Activated naive CD4-positive, alpha-beta T cell (primary cell): ENCODE results near the gene CCZ1.
"Not testable (repeated sequence)": the region's sequence is repeated elsewhere in the genome, so short reads cannot be mapped to it uniquely, and the experiment has no call there.

Source experiments
- DNase-seq, 4 experiments: peaks; one replicate each; lab custom pipeline; 2025; lab: John Stamatoyannopoulos, UW

CCZ1 gene

GRCh38 chr7:5908835-5909234 lies 10.3 kb downstream of the CCZ1 start:
- not testable (repeated sequence) for DNase-seq

GRCh38 chr7:5916529-5916928 lies 18.0 kb downstream of the CCZ1 start:
- not testable (repeated sequence) for DNase-seq

- DNase-seq, result not testable (repeated sequence)
Observed at GRCh38 chr7:5924180-5924579, 25.6 kb downstream of the CCZ1 start.

- not testable (repeated sequence) for DNase-seq
Observed at GRCh38 chr7:5924630-5925029, 26.1 kb downstream of the CCZ1 start.

- DNase-seq, result not testable (repeated sequence)
Observed at GRCh38 chr7:5926263-5926870, 27.8 kb downstream of the CCZ1 start.

GRCh38 chr7:5930290-5930689 lies 31.8 kb downstream of the CCZ1 start:
- not testable (repeated sequence) for DNase-seq

GRCh38 chr7:5931250-5931649 lies 32.7 kb downstream of the CCZ1 start:
- not testable (repeated sequence) for DNase-seq

GRCh38 chr7:5931905-5932644 lies 33.5 kb downstream of the CCZ1 start:
- DNase-seq, result not testable (repeated sequence)

- not testable (repeated sequence) for DNase-seq
Observed at GRCh38 chr7:5934945-5935450, 36.5 kb downstream of the CCZ1 start.

- not testable (repeated sequence) for DNase-seq
Observed at GRCh38 chr7:5963205-5963604, 64.7 kb downstream of the CCZ1 start.

- not testable (repeated sequence) for DNase-seq
Observed at GRCh38 chr7:5963810-5964209, 65.3 kb downstream of the CCZ1 start.

- DNase-seq, result not testable (repeated sequence)
Observed at GRCh38 chr7:5970347-5970911, 71.9 kb downstream of the CCZ1 start, which contains the start of gene RSPH10B. Gene RSPH10B (minus strand): TSS chr7:5970689. CDS start chr7:5967116, 3,573 bp downstream.

GRCh38 chr7:5973580-5973979 lies 75.0 kb downstream of the CCZ1 start:
- DNase-seq, result not testable (repeated sequence)
